Liver (tissue), 9 donors: ENCODE data around the gene FAM117A. TPM values are rescaled to one million over a fixed set of nuclear protein-coding genes. Genes with fewer than 3 reads are reported as not detected.

Source experiments
- DNase-seq: peaks from one replicate; pipeline ENCODE4 v3.0.0-alpha.2; 2017; ENCODE audit warnings: low spot score
- H3K27ac ChIP-seq, 2 donors: one replicate each; pipeline ENCODE4 v1.7.0; 2013; ENCODE audit warnings: inconsistent platforms in 2 of 2, low read length in 2 of 2, control low read depth in 1 of 2, low read depth in 1 of 2, mild to moderate bottlenecking in 1 of 2
- H3K27me3 ChIP-seq, 4 donors: one replicate each; pipeline versions ENCODE4 v1.6.1 to v1.7.0; 2013; ENCODE audit warnings: low read length in 3 of 4, inconsistent platforms in 1 of 4, mild to moderate bottlenecking in 1 of 4, moderate library complexity in 1 of 4; ENCODE audit not compliant: control insufficient read depth in 4 of 4, insufficient read depth in 4 of 4
- H3K36me3 ChIP-seq, 4 donors: one replicate each; pipeline versions ENCODE4 v1.6.1 to v1.7.0; 2013; ENCODE audit warnings: low read length in 3 of 4, mild to moderate bottlenecking in 3 of 4, low read depth in 1 of 4, moderate library complexity in 1 of 4; ENCODE audit not compliant: control insufficient read depth in 4 of 4, insufficient read depth in 3 of 4
- H3K4me1 ChIP-seq, 4 donors: one replicate each; pipeline versions ENCODE4 v1.6.1 to v1.7.0; 2013; ENCODE audit warnings: low read length in 3 of 4, mild to moderate bottlenecking in 3 of 4, moderate library complexity in 1 of 4; ENCODE audit not compliant: control insufficient read depth in 4 of 4, insufficient read depth in 4 of 4
- H3K4me3 ChIP-seq, 3 donors: one replicate each; pipeline versions ENCODE4 v1.6.1 to v1.7.0; 2013; ENCODE audit warnings: low read length in 3 of 3, control low read depth in 1 of 3, low read depth in 1 of 3, mild to moderate bottlenecking in 1 of 3
- H3K9ac ChIP-seq, 2 donors: one replicate each; pipeline ENCODE4 v1.7.0; 2013; ENCODE audit warnings: low read length in 2 of 2, mild to moderate bottlenecking in 2 of 2, moderate library complexity in 2 of 2, control low read depth in 1 of 2, low read depth in 1 of 2
- H3K9me3 ChIP-seq, 4 donors: one replicate each; pipeline versions ENCODE4 v1.6.1 to v1.7.0; 2013; ENCODE audit warnings: low read length in 3 of 4; ENCODE audit not compliant: control insufficient read depth in 4 of 4
- CTCF ChIP-seq: fragments of 150-350 bp; IDR thresholded peaks from 2 replicates; pipeline ENCODE4 v1.5.1; 2017; ENCODE audit warnings: improper control_type of control experiment, low read depth, low read length; ENCODE audit not compliant: missing input control
- EGR1 ChIP-seq, 2 donors: IDR thresholded peaks; 2 replicates each; pipeline ENCODE4 v1.6.1; 2016 to 2018; ENCODE audit warnings: antibody characterized with exemption in 2 of 2, low read depth in 2 of 2
- FOXA1 ChIP-seq: IDR thresholded peaks from 2 replicates; pipeline ENCODE4 v1.6.1; 2016; ENCODE audit warnings: antibody characterized with exemption
- FOXA2 ChIP-seq: IDR thresholded peaks from 2 replicates; pipeline ENCODE4 v1.6.1; 2016; ENCODE audit warnings: antibody characterized with exemption
- GABPA ChIP-seq, 2 donors: IDR thresholded peaks in 1 of 2; conservative IDR thresholded peaks in 1 of 2; 2 replicates each; pipeline ENCODE4 v1.6.1; 2016; ENCODE audit warnings: antibody characterized with exemption in 2 of 2, mild to moderate bottlenecking in 1 of 2, moderate library complexity in 1 of 2
- HNF4A ChIP-seq, 2 donors: conservative IDR thresholded peaks; 2 replicates each; pipeline ENCODE4 v1.6.1; 2016; ENCODE audit warnings: antibody characterized with exemption in 2 of 2, mild to moderate bottlenecking in 2 of 2
- HNF4G ChIP-seq: IDR thresholded peaks from 2 replicates; pipeline ENCODE4 v1.6.1; 2016; ENCODE audit warnings: antibody characterized with exemption
- JUND ChIP-seq, 2 donors: IDR thresholded peaks; 2 replicates each; pipeline ENCODE4 v1.6.1; 2016; ENCODE audit warnings: antibody characterized with exemption in 2 of 2
- NR2F2 ChIP-seq: IDR thresholded peaks from 2 replicates; pipeline ENCODE4 v1.6.1; 2016; ENCODE audit warnings: antibody characterized with exemption
- RAD21 ChIP-seq, 2 donors: IDR thresholded peaks; 2 replicates each; pipeline ENCODE4 v1.6.1; 2016; ENCODE audit warnings: antibody characterized with exemption in 2 of 2, mild to moderate bottlenecking in 2 of 2
- REST ChIP-seq: IDR thresholded peaks from 2 replicates; pipeline ENCODE4 v1.6.1; 2016; ENCODE audit warnings: antibody characterized with exemption, mild to moderate bottlenecking
- RXRA ChIP-seq, 2 donors: IDR thresholded peaks; 2 replicates each; pipeline ENCODE4 v1.6.1; 2017 to 2018; ENCODE audit warnings: antibody characterized with exemption in 2 of 2, mild to moderate bottlenecking in 1 of 2
- SP1 ChIP-seq: IDR thresholded peaks from 2 replicates; pipeline ENCODE4 v1.6.1; 2018; ENCODE audit warnings: antibody characterized with exemption, mild to moderate bottlenecking
- TAF1 ChIP-seq: conservative IDR thresholded peaks from 2 replicates; pipeline ENCODE4 v1.6.1; 2016; ENCODE audit warnings: antibody characterized with exemption, mild to moderate bottlenecking
- YY1 ChIP-seq: IDR thresholded peaks from 2 replicates; pipeline ENCODE4 v1.6.1; 2016; ENCODE audit warnings: antibody characterized with exemption, mild to moderate bottlenecking
- ZBTB33 ChIP-seq: IDR thresholded peaks from 2 replicates; pipeline ENCODE4 v1.6.1; 2016; ENCODE audit warnings: antibody characterized with exemption
- WGBS: extraction: QIAGEN DNeasy Blood & Tissue Kit; methylation state at CpG from one replicate; pipeline ENCODE4 v1.1.7; 2013; 5-methylcytosine and 5-hydroxymethylcytosine counted together
- polyA plus RNA-seq, 2 donors: library from polyadenylated mRNA; stranded (reverse) in 1 of 2; unstranded in 1 of 2; fragments of 200-250 nt in 1 of 2; fragments of >200 nt in 1 of 2; fragmentation: Nextera tagmentation in 1 of 2; extraction: Ambion mirVana in 1 of 2; gene quantifications; one replicate each; pipeline versions ENCODE4 v1.2.1 to v1.2.3, GENCODE V29; 2013 to 2015
- total RNA-seq, 2 donors: library from RNA; depleted of rRNA; stranded (reverse); fragments of >200 nt; gene quantifications; one replicate each; pipeline ENCODE4 v1.2.3, GENCODE V29; 2014
- TF ChIP-seq, protein P1 (sequence below): IDR thresholded peaks from 2 replicates; pipeline ENCODE4 v1.6.1; 2016; ENCODE audit warnings: antibody characterized with exemption
- TF ChIP-seq, protein P2 (sequence below): IDR thresholded peaks from 2 replicates; pipeline ENCODE4 v1.6.1; 2016; ENCODE audit warnings: antibody characterized with exemption
- donor health status: healthy.
- donor health status: healthy.
- donor health status: healthy.
- donor health status: healthy.
- donor health status: healthy.

FAM117A gene
- total and polyA plus RNA-seq, 4 donors = 4.5 to 39.3 (median 5.5) TPM

GRCh38 chr17:49756323-49757150 is 7.4 kb downstream of the FAM117A start:
- no peak for DNase-seq
- no peaks in the 10 kb centered on the region for H3K27me3 ChIP-seq
- WGBS = 94% methylated on average over 9 of the region's 9 CpGs
- TF ChIP-seq, protein P1, sequence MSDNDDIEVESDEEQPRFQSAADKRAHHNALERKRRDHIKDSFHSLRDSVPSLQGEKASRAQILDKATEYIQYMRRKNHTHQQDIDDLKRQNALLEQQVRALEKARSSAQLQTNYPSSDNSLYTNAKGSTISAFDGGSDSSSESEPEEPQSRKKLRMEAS = no peak
- no peak for TF ChIP-seq HNF4A (conservative IDR thresholded peaks at IDR 0.05)
- no peak for TF ChIP-seq TAF1
- TF ChIP-seq FOXA1 = no peak
- no peak for TF ChIP-seq RAD21 (IDR thresholded peaks at IDR 0.05)
- TF ChIP-seq JUND (IDR thresholded peaks at IDR 0.05) = no peak
- no peak for TF ChIP-seq NR2F2
- no peak for TF ChIP-seq GABPA (IDR thresholded peaks at IDR 0.05 in 1 of 2, conservative IDR thresholded peaks at IDR 0.05 in 1 of 2)
- no peak for TF ChIP-seq FOXA2
- no peak for TF ChIP-seq EGR1 (IDR thresholded peaks at IDR 0.05; ENCODE audit: low read depth in 2 of 2)
- TF ChIP-seq, protein P2, sequence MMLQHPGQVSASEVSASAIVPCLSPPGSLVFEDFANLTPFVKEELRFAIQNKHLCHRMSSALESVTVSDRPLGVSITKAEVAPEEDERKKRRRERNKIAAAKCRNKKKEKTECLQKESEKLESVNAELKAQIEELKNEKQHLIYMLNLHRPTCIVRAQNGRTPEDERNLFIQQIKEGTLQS = no peak
- no peak for TF ChIP-seq YY1
- TF ChIP-seq HNF4G = no peak
- no peak for TF ChIP-seq REST
- no peak for TF ChIP-seq RXRA (IDR thresholded peaks at IDR 0.05)
- no peak for TF ChIP-seq CTCF
- no peak for TF ChIP-seq SP1
- TF ChIP-seq ZBTB33 = no peak
- no peaks in the 10 kb centered on the region for H3K4me1 ChIP-seq
- H3K27ac ChIP-seq = no peak overlapping the region
- peaks cover 0 to 3% (median 0%) of the 10 kb centered on the region in 4 donors for H3K36me3 ChIP-seq
- no peaks in the 10 kb centered on the region for H3K9me3 ChIP-seq
- no peak overlapping the region for H3K4me3 ChIP-seq
- H3K9ac ChIP-seq = no peak overlapping the region
